HG03469 (cell line): ENCODE measurements around the gene PIGO.
A peak's percentile ranks its signal among the peaks of the same experiment; 100 is the strongest.

ENCODE experiments used
- ATAC-seq: cut with Tn5 transposase; IDR thresholded peaks from one replicate; pipeline ENCODE4 v1.9.1; 2021; ENCODE audit warnings: mild to moderate bottlenecking, moderate library complexity, moderate number of reproducible peaks; ENCODE audit not compliant: unreplicated experiment

Gene PIGO

GRCh38 chr9:35096035-35096849 lies at the start of gene PIGO:
Gene PIGO (minus strand): TSS chr9:35096591. CDS start chr9:35095565, 1,026 bp downstream.
- peak; percentile 78 for ATAC-seq

- no peak for ATAC-seq
These were observed 45.6 kb upstream of the PIGO start for GRCh38 chr9:35142037-35142436.

GRCh38 chr9:35140093-35140492 lies 43.7 kb upstream of the PIGO start:
- no peak for ATAC-seq

GRCh38 chr9:35136866-35137265 lies 40.5 kb upstream of the PIGO start:
- no peak for ATAC-seq

- no peak for ATAC-seq
These were observed 39.6 kb upstream of the PIGO start for GRCh38 chr9:35135988-35136387.

- ATAC-seq = no peak
These were observed 38.5 kb upstream of the PIGO start for GRCh38 chr9:35134920-35135319.

- ATAC-seq = peak; percentile 44
These were observed 20.6 kb upstream of the PIGO start for GRCh38 chr9:35116898-35117551.

- no peak for ATAC-seq
These were observed 20.1 kb upstream of the PIGO start for GRCh38 chr9:35116539-35116897.

- peak; percentile 36 for ATAC-seq
These were observed 19.5 kb upstream of the PIGO start, which contains the start of gene ATOSB for GRCh38 chr9:35115680-35116538. Gene ATOSB (minus strand): TSS chr9:35115862. CDS start chr9:35108274, 7,588 bp downstream.

- ATAC-seq = no peak
These were observed 18.6 kb upstream of the PIGO start for GRCh38 chr9:35114840-35115628.

- ATAC-seq = no peak
These were observed 17.9 kb upstream of the PIGO start for GRCh38 chr9:35114113-35114839.

GRCh38 chr9:35112257-35113020 lies 16.0 kb upstream of the PIGO start:
- no peak for ATAC-seq

GRCh38 chr9:35111001-35111933 lies 14.9 kb upstream of the PIGO start:
- ATAC-seq = peak; percentile 48

GRCh38 chr9:35110327-35110761 lies 14.0 kb upstream of the PIGO start:
- no peak for ATAC-seq

GRCh38 chr9:35108946-35109575 lies 12.7 kb upstream of the PIGO start:
- no peak for ATAC-seq

GRCh38 chr9:35108461-35108860 lies 12.1 kb upstream of the PIGO start:
- no peak for ATAC-seq
